HL-60 (cell line): ENCODE measurements around the gene ELAVL3.

Experiments used
- DNase-seq, 2 experiments: peaks; one replicate each; pipeline ENCODE4 v3.0.0-alpha.2; 2010 to 2020; ENCODE audit warnings: low read depth in 1 of 2, low spot score in 1 of 2
- H3K27ac ChIP-seq: fragments of 250-450 bp; sonication (Bioruptor Pico); replicated peaks from 2 replicates; pipeline ENCODE4 v1.5.1; 2020; ENCODE audit warnings: mild to moderate bottlenecking, moderate library complexity
- H3K27me3 ChIP-seq: fragments of 250-450 bp; sonication (Bioruptor Pico); 2 replicates; pipeline ENCODE4 v1.5.1; 2021; ENCODE audit warnings: mild to moderate bottlenecking, moderate library complexity; ENCODE audit not compliant: insufficient read depth, poor library complexity, severe bottlenecking
- H3K4me3 ChIP-seq: replicated peaks from 2 replicates; pipeline ENCODE4 v1.5.1; 2011; ENCODE audit warnings: mild to moderate bottlenecking, control low read depth, low read length; ENCODE audit not compliant: insufficient read depth
- CTCF ChIP-seq: IDR thresholded peaks from one replicate; pipeline ENCODE4 v1.5.1; 2011; ENCODE audit warnings: low read length, control low read depth, inconsistent platforms; ENCODE audit not compliant: insufficient read depth
- GABPA ChIP-seq: IDR thresholded peaks from 2 replicates; pipeline ENCODE4 v1.6.1; 2012; ENCODE audit warnings: low read depth
- POLR2AphosphoS5 ChIP-seq: IDR thresholded peaks from 2 replicates; pipeline ENCODE4 v1.6.1; 2012; ENCODE audit warnings: low read depth
- SPI1 ChIP-seq: IDR thresholded peaks from 2 replicates; pipeline ENCODE4 v1.6.1; 2012; ENCODE audit warnings: low read depth, mild to moderate bottlenecking, borderline replicate concordance
- TF ChIP-seq, protein P1 (sequence below): IDR thresholded peaks from 2 replicates; pipeline ENCODE4 v1.6.1; 2012; ENCODE audit warnings: low read depth; ENCODE audit not compliant: insufficient replicate concordance

The ELAVL3 gene

DNA sequence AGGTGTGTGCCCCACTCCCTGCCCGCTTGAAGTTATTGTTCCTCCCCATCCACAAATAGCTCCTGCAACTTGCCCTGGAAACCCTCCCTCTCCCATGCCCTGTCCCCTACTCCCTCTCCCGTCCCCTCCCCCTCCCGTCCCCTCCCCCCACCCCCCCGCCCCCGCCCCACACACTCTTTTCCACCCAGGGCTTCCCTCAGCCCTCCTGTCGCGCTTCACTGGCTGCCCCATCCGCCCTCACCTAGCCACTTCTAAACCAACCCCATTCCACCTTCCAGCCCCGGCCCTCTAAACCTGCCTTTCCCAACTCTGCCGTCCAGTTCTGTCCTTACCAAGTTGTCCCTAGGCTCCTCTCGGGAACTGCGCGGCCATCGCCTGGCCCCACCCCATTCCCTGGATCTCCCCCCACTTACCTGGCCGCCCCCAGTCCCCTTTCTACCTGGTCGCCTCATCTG lies 62.7 kb downstream of the ELAVL3 start:
- no peak for TF ChIP-seq CTCF
- TF ChIP-seq POLR2AphosphoS5 = no peak
- TF ChIP-seq, protein P1, sequence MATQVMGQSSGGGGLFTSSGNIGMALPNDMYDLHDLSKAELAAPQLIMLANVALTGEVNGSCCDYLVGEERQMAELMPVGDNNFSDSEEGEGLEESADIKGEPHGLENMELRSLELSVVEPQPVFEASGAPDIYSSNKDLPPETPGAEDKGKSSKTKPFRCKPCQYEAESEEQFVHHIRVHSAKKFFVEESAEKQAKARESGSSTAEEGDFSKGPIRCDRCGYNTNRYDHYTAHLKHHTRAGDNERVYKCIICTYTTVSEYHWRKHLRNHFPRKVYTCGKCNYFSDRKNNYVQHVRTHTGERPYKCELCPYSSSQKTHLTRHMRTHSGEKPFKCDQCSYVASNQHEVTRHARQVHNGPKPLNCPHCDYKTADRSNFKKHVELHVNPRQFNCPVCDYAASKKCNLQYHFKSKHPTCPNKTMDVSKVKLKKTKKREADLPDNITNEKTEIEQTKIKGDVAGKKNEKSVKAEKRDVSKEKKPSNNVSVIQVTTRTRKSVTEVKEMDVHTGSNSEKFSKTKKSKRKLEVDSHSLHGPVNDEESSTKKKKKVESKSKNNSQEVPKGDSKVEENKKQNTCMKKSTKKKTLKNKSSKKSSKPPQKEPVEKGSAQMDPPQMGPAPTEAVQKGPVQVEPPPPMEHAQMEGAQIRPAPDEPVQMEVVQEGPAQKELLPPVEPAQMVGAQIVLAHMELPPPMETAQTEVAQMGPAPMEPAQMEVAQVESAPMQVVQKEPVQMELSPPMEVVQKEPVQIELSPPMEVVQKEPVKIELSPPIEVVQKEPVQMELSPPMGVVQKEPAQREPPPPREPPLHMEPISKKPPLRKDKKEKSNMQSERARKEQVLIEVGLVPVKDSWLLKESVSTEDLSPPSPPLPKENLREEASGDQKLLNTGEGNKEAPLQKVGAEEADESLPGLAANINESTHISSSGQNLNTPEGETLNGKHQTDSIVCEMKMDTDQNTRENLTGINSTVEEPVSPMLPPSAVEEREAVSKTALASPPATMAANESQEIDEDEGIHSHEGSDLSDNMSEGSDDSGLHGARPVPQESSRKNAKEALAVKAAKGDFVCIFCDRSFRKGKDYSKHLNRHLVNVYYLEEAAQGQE = no peak
- no peak for TF ChIP-seq SPI1
- H3K27me3 ChIP-seq = peaks cover 53% of the 10 kb centered on the region
- no peak overlapping the region for H3K27ac ChIP-seq
- H3K4me3 ChIP-seq = no peak overlapping the region
- no peak for DNase-seq

GRCh38 chr19:11416346-11417052 lies 64.3 kb downstream of the ELAVL3 start:
- Histone ChIP-seq H3K27me3 (peaks cover 38% of the 10 kb centered on the region), H3K4me3 (no peak overlapping the region), H3K27ac (no peak overlapping the region)
- TF ChIP-seq CTCF = no peak
- TF ChIP-seq POLR2AphosphoS5 = no peak
- TF ChIP-seq, protein P1 = no peak
- no peak for TF ChIP-seq SPI1
- no peak for TF ChIP-seq GABPA
- no peak for DNase-seq

DNA sequence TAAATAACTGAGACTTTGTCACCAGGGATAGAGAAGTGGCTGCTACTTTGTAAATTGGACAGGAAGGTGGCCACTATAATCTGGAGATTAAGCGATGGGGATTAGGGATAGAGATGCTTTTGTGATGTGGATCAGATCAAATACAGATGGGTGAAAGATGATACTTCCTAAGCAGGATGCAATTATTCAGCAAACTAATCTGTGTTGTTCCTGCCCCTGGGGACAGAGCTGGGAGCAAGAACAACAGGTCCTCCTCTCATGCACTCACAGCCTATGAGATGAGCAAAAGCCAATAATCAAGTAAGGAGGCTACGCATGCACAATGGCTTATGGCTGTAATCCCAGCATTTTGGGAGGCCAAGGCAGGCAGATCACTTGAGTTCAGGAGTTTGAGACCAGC lies 66.3 kb downstream of the ELAVL3 start:
- no peak for TF ChIP-seq GABPA
- TF ChIP-seq, protein P1 = no peak
- no peak for TF ChIP-seq CTCF
- no peak for TF ChIP-seq POLR2AphosphoS5
- H3K27ac ChIP-seq = no peak overlapping the region
- H3K27me3 ChIP-seq = peaks cover 20% of the 10 kb centered on the region
- no peak overlapping the region for H3K4me3 ChIP-seq
- DNase-seq = no peak
